ENCODE data around the gene CCDC182. TPM values are rescaled to one million over a fixed set of nuclear protein-coding genes. Genes with fewer than 3 reads are reported as not detected.

Gene CCDC182
- total RNA-seq, 1 donor from 2014 or later: not detected

GRCh38 chr17:57739402-57740234, 5.5 kb downstream of the CCDC182 start:
- no peak for FAIRE-seq
- Mint-ChIP-seq H3K27me3 (ENCODE audit: low read depth, unreplicated experiment) (peaks cover 41% of the 10 kb centered on the region), H3K4me3 (ENCODE audit: unreplicated experiment) (no peak overlapping the region)

GRCh38 chr17:57737450-57737849, 7.6 kb downstream of the CCDC182 start:
- no peaks in the 10 kb centered on the region for H3K9me3 Mint-ChIP-seq (ENCODE audit: unreplicated experiment)
- no peaks in the 10 kb centered on the region for H3K79me2 ChIP-seq (ENCODE audit: insufficient read depth, low read length)
- H3K9me3 ChIP-seq (ENCODE audit: insufficient read depth, low read depth, low read length): no peaks in the 10 kb centered on the region
- no peak overlapping the region for H3K27ac Mint-ChIP-seq (ENCODE audit: unreplicated experiment)
- H3K36me3 Mint-ChIP-seq (ENCODE audit: low read depth, unreplicated experiment): no peaks in the 10 kb centered on the region
- no peaks in the 10 kb centered on the region for H4K20me1 ChIP-seq (ENCODE audit: insufficient read depth, low read length)
- H3K9ac ChIP-seq (ENCODE audit: low read length): no peak overlapping the region
- H3K36me3 ChIP-seq (ENCODE audit: insufficient read depth, low read length): no peaks in the 10 kb centered on the region
- DNase-seq (ENCODE audit: low read depth) (no peak), FAIRE-seq (no peak)
- no peak overlapping the region for H3K4me3 ChIP-seq (ENCODE audit: insufficient read depth, low read depth, low read length)
- no peaks in the 10 kb centered on the region for H3K4me1 Mint-ChIP-seq (ENCODE audit: low read depth, unreplicated experiment)
- TF ChIP-seq CTCF (IDR thresholded peaks at IDR 0.05; ENCODE audit: insufficient read depth, low read depth, low read length) (no peak), EZH2 (IDR thresholded peaks at IDR 0.05; ENCODE audit: insufficient read depth, low read length) (no peak)
- no peak overlapping the region for H2AFZ ChIP-seq (ENCODE audit: low read depth, low read length)
- no peaks in the 10 kb centered on the region for H3K4me1 ChIP-seq (ENCODE audit: insufficient read depth, low read length)
- H3K27ac ChIP-seq (ENCODE audit: low read depth, low read length): no peak overlapping the region
- peaks cover 33% of the 10 kb centered on the region for H3K27me3 Mint-ChIP-seq (ENCODE audit: low read depth, unreplicated experiment)
- H3K4me2 ChIP-seq (ENCODE audit: low read length): no peak overlapping the region
- H3K4me3 Mint-ChIP-seq (ENCODE audit: unreplicated experiment): no peak overlapping the region
- peaks cover 32% of the 10 kb centered on the region for H3K27me3 ChIP-seq (ENCODE audit: insufficient read depth, low read length)

More at GRCh38 chr17:57739402-57740234, 5.5 kb downstream of the CCDC182 start:
- Mint-ChIP-seq H3K4me1 (ENCODE audit: low read depth, unreplicated experiment) (no peaks in the 10 kb centered on the region), H3K9me3 (ENCODE audit: unreplicated experiment) (peaks cover 2% of the 10 kb centered on the region), H3K27ac (ENCODE audit: unreplicated experiment) (no peak overlapping the region), H3K36me3 (ENCODE audit: low read depth, unreplicated experiment) (no peaks in the 10 kb centered on the region)
- no peaks in the 10 kb centered on the region for H4K20me1 ChIP-seq (ENCODE audit: insufficient read depth, low read length)
- H3K27ac ChIP-seq (ENCODE audit: low read depth, low read length): no peak overlapping the region
- H3K27me3 ChIP-seq (ENCODE audit: insufficient read depth, low read length): peaks cover 34% of the 10 kb centered on the region
- no peak overlapping the region for H3K9ac ChIP-seq (ENCODE audit: low read length)
- no peaks in the 10 kb centered on the region for H3K9me3 ChIP-seq (ENCODE audit: insufficient read depth, low read depth, low read length)
- no peak overlapping the region for H2AFZ ChIP-seq (ENCODE audit: low read depth, low read length)
- no peaks in the 10 kb centered on the region for H3K4me1 ChIP-seq (ENCODE audit: insufficient read depth, low read length)
- DNase-seq (ENCODE audit: low read depth): no peak
- TF ChIP-seq CTCF (IDR thresholded peaks at IDR 0.05; ENCODE audit: insufficient read depth, low read depth, low read length) (peak; percentile 24), EZH2 (IDR thresholded peaks at IDR 0.05; ENCODE audit: insufficient read depth, low read length) (no peak)
- no peaks in the 10 kb centered on the region for H3K79me2 ChIP-seq (ENCODE audit: insufficient read depth, low read length)
- no peak overlapping the region for H3K4me3 ChIP-seq (ENCODE audit: insufficient read depth, low read depth, low read length)
- no peak overlapping the region for H3K4me2 ChIP-seq (ENCODE audit: low read length)
- H3K36me3 ChIP-seq (ENCODE audit: insufficient read depth, low read length): no peaks in the 10 kb centered on the region

GRCh38 chr17:57735707-57736106, 9.4 kb downstream of the CCDC182 start:
- Mint-ChIP-seq H3K27ac (ENCODE audit: unreplicated experiment) (no peak overlapping the region), H3K4me3 (ENCODE audit: unreplicated experiment) (no peak overlapping the region), H3K9me3 (ENCODE audit: unreplicated experiment) (no peaks in the 10 kb centered on the region), H3K36me3 (ENCODE audit: low read depth, unreplicated experiment) (no peaks in the 10 kb centered on the region), H3K4me1 (ENCODE audit: low read depth, unreplicated experiment) (no peaks in the 10 kb centered on the region), H3K27me3 (ENCODE audit: low read depth, unreplicated experiment) (peaks cover 41% of the 10 kb centered on the region)
- Histone ChIP-seq H3K79me2 (ENCODE audit: insufficient read depth, low read length) (no peaks in the 10 kb centered on the region), H3K9me3 (ENCODE audit: insufficient read depth, low read depth, low read length) (no peaks in the 10 kb centered on the region), H3K27ac (ENCODE audit: low read depth, low read length) (no peak overlapping the region), H3K4me1 (ENCODE audit: insufficient read depth, low read length) (no peaks in the 10 kb centered on the region), H3K27me3 (ENCODE audit: insufficient read depth, low read length) (peaks cover 41% of the 10 kb centered on the region), H4K20me1 (ENCODE audit: insufficient read depth, low read length) (no peaks in the 10 kb centered on the region), H3K9ac (ENCODE audit: low read length) (no peak overlapping the region), H3K4me3 (ENCODE audit: insufficient read depth, low read depth, low read length) (no peak overlapping the region), H2AFZ (ENCODE audit: low read depth, low read length) (no peak overlapping the region), H3K4me2 (ENCODE audit: low read length) (no peak overlapping the region), H3K36me3 (ENCODE audit: insufficient read depth, low read length) (no peaks in the 10 kb centered on the region)
- DNase-seq (ENCODE audit: low read depth) (no peak), FAIRE-seq (no peak)
- TF ChIP-seq CTCF (IDR thresholded peaks at IDR 0.05; ENCODE audit: insufficient read depth, low read depth, low read length) (no peak), EZH2 (IDR thresholded peaks at IDR 0.05; ENCODE audit: insufficient read depth, low read length) (no peak)

Data from astrocyte (in vitro differentiated cells and primary cell).